Tibial nerve (tissue), 4 donors: Measurements from ENCODE around the gene PTPRU. TPM values are rescaled to one million over a fixed set of nuclear protein-coding genes. Genes with fewer than 3 reads are reported as not detected.

Source experiments
- DNase-seq, 2 donors: peaks; one replicate each; pipeline ENCODE4 v3.0.0-alpha.2; 2019; ENCODE audit warnings: low spot score in 2 of 2
- H3K27ac ChIP-seq, 4 donors: fragments of 200-600 bp; sonication (generic) in 3 of 4; one replicate each; pipeline ENCODE4 v1.5.1; 2017 to 2019; ENCODE audit warnings: mild to moderate bottlenecking in 1 of 4
- H3K27me3 ChIP-seq, 2 donors: fragments of 200-600 bp; sonication (generic) in 1 of 2; one replicate each; pipeline versions ENCODE4 v1.5.1 to v1.6.0; 2017 to 2019
- H3K36me3 ChIP-seq, 3 donors: fragments of 200-600 bp; sonication (generic); one replicate each; pipeline ENCODE4 v1.5.1; 2018 to 2019
- H3K4me1 ChIP-seq, 4 donors: fragments of 200-600 bp; sonication (generic) in 3 of 4; one replicate each; pipeline ENCODE4 v1.5.1; 2017 to 2019
- H3K4me3 ChIP-seq, 4 donors: fragments of 200-600 bp; sonication (generic) in 3 of 4; one replicate each; pipeline ENCODE4 v1.5.1; 2017 to 2019; ENCODE audit warnings: mild to moderate bottlenecking in 1 of 4, moderate library complexity in 1 of 4
- H3K9me3 ChIP-seq, 4 donors: fragments of 200-600 bp; sonication (generic) in 3 of 4; one replicate each; pipeline ENCODE4 v1.5.1; 2017 to 2019
- EP300 ChIP-seq, 2 donors: sonication (generic); formaldehyde crosslinking; IDR thresholded peaks; one replicate each; pipeline ENCODE4 v1.6.1; 2017; ENCODE audit warnings: antibody characterized with exemption in 2 of 2, mild to moderate bottlenecking in 1 of 2
- POLR2A ChIP-seq, 2 donors: fragments of 450-650 bp; IDR thresholded peaks; one replicate each; pipeline ENCODE4 v1.6.1; 2017; ENCODE audit warnings: antibody characterized with exemption in 2 of 2, mild to moderate bottlenecking in 2 of 2, moderate library complexity in 2 of 2
- WGBS, 2 donors: methylation state at CpG; one replicate each; pipeline ENCODE4 v1.1.5; 2018; 5-methylcytosine and 5-hydroxymethylcytosine counted together
- total RNA-seq, 4 donors: library from RNA; depleted of rRNA; stranded (reverse); fragments of >200 nt; gene quantifications; one replicate each; pipeline ENCODE4 v1.1.0, GENCODE V29; 2016
- TF ChIP-seq, protein P1 (sequence below), 5 experiments: fragments of 200-600 bp in 3 of 5; fragments of 450-650 bp in 2 of 5; sonication (generic) in 3 of 5; IDR thresholded peaks; one replicate each; pipeline ENCODE4 v1.5.1; 2016 to 2019; ENCODE audit warnings: antibody characterized with exemption in 5 of 5, mild to moderate bottlenecking in 3 of 5, moderate library complexity in 2 of 5

PTPRU gene
- 10 to 100 TPM; 52.1 to 75.6 (median 63.7) TPM for total RNA-seq

DNA sequence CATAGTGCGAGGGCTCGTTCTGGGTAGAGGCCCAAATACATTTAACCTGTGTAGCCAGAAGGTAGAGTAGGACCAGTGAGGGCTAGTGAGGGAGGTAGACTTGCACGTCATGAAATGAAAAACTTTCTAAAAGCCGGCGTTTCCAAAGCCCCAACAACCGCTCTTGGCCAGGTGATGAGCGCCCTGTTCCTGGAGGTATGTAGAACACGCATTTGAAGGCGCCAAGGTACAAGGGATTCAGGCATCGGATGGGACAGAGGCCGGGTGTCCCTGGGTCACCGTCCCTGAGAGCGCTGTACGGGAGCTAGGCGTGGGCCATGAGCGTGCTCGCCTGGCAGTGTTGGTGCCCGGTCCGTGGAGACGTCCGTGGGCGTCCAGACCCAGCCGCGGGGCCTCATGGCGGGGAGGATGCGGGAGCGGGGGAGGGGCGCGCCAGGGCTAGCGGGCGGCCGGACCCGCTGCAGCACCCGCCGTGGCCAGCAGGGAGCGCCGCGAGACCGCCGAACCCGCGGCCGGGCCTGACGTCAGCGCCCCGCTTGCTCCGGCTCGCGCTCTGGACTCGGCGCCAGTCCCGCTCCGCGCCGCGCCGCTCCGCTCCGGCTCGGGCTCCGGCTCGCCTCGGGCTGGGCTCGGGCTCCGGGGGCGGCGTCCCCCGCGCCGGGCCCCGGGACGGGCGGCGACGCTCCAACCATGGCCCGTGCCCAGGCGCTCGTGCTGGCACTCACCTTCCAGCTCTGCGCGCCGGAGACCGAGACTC lies at the start of gene PTPRU:
PTPRU (plus strand) TSS at position 568 of the 757 bp plus-strand sequence; CDS start at position 691, 123 bp downstream.
- Histone ChIP-seq H3K4me3 (peak within 1 kb of the TSS; percentile 59 to 77 (median 62)), H3K9me3 (no peaks in the 10 kb centered on the region), H3K27ac (peak within 1 kb of the TSS; percentile 11 to 85 (median 74)), H3K27me3 (no peaks in the 10 kb centered on the region), H3K4me1 (peaks cover 0 to 37% (median 14%) of the 10 kb centered on the region in 4 donors), H3K36me3 (no peaks in the 10 kb centered on the region)
- peak; percentile 51 to 59 for DNase-seq
- 11 to 36% methylated on average over 14 to 37 of the region's 82 CpGs for WGBS, 2 donors
- TF ChIP-seq EP300 (IDR thresholded peaks at IDR 0.05) (no peak), POLR2A (IDR thresholded peaks at IDR 0.05) (peak in 1 of 2 donors; percentile 60)
- TF ChIP-seq, protein P1, sequence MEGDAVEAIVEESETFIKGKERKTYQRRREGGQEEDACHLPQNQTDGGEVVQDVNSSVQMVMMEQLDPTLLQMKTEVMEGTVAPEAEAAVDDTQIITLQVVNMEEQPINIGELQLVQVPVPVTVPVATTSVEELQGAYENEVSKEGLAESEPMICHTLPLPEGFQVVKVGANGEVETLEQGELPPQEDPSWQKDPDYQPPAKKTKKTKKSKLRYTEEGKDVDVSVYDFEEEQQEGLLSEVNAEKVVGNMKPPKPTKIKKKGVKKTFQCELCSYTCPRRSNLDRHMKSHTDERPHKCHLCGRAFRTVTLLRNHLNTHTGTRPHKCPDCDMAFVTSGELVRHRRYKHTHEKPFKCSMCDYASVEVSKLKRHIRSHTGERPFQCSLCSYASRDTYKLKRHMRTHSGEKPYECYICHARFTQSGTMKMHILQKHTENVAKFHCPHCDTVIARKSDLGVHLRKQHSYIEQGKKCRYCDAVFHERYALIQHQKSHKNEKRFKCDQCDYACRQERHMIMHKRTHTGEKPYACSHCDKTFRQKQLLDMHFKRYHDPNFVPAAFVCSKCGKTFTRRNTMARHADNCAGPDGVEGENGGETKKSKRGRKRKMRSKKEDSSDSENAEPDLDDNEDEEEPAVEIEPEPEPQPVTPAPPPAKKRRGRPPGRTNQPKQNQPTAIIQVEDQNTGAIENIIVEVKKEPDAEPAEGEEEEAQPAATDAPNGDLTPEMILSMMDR (IDR thresholded peaks at IDR 0.05), result peak; percentile 87 to 100 (median 98)

DNA sequence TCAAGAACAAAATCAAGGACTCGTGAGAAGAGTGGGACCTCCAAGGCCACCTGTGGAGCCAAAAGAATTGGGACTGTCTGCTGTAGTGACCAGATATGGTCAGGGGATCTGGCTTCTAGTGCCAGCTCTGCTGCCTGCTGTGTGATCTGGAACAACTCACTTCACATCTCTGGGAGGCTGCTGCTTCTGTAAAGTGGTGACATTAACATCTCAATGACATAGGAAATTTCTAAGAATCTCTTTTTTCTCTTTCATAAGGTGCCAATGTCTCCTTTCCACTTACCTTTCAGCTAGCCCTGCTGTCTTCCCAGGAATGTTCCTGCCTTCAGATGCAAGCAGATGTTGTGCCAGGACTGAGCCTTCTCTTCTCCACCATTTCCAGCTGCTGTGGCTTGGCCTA lies 49.6 kb upstream of the PTPRU start:
- no peak for DNase-seq
- no peaks in the 10 kb centered on the region for H3K27me3 ChIP-seq

DNA sequence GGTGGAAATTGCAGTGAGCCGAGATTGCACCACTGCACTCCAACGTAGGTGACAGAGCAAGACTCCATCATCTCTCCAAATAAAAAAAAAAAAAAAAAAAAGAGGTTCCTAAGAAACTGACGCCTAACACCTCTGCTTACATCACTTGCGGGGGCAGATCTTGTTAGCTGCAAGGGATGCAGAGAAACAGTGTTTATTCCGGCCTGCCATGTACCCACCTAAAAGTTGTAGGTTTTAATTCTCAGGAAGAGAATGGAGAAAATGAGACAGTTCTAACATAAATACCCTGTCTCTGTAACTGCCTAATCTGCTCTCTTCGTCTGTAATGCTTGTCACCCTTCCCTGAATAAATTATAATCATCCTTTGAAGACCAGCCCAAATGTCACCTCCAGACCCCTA lies 45.6 kb upstream of the PTPRU start:
- TF ChIP-seq, protein P1 (IDR thresholded peaks at IDR 0.05), result no peak
- TF ChIP-seq EP300 (IDR thresholded peaks at IDR 0.05) (no peak), POLR2A (IDR thresholded peaks at IDR 0.05) (no peak)
- H3K4me1 ChIP-seq, result no peaks in the 10 kb centered on the region
- H3K36me3 ChIP-seq, result peaks cover 0 to 51% (median 0%) of the 10 kb centered on the region in 3 donors
- no peaks in the 10 kb centered on the region for H3K9me3 ChIP-seq
- no peak overlapping the region for H3K27ac ChIP-seq
- H3K4me3 ChIP-seq, result no peak overlapping the region
- DNase-seq, result no peak
- WGBS, 2 donors, result 83 to 93% methylated on average over 6 of the region's 6 CpGs
- no peaks in the 10 kb centered on the region for H3K27me3 ChIP-seq

More for the DNA sequence above, 49.6 kb upstream of the PTPRU start:
- Histone ChIP-seq H3K9me3 (no peaks in the 10 kb centered on the region), H3K36me3 (peaks cover 0 to 11% (median 0%) of the 10 kb centered on the region in 3 donors), H3K4me1 (peaks cover 0 to 10% (median 3%) of the 10 kb centered on the region in 4 donors), H3K27ac (no peak overlapping the region), H3K4me3 (no peak overlapping the region)
- 88 to 89% methylated on average over 1 of the region's 1 CpG for WGBS, 2 donors
- TF ChIP-seq EP300 (IDR thresholded peaks at IDR 0.05), result no peak
- TF ChIP-seq POLR2A (IDR thresholded peaks at IDR 0.05), result no peak
- TF ChIP-seq, protein P1 (IDR thresholded peaks at IDR 0.05), result no peak

- DNase-seq, result no peak
- Histone ChIP-seq H3K36me3 (peaks cover 0 to 83% (median 0%) of the 10 kb centered on the region in 3 donors), H3K4me3 (no peak overlapping the region), H3K27ac (no peak overlapping the region), H3K27me3 (no peaks in the 10 kb centered on the region), H3K9me3 (no peaks in the 10 kb centered on the region), H3K4me1 (no peaks in the 10 kb centered on the region)
- TF ChIP-seq, protein P1 (IDR thresholded peaks at IDR 0.05), result no peak
- TF ChIP-seq POLR2A (IDR thresholded peaks at IDR 0.05) (no peak), EP300 (IDR thresholded peaks at IDR 0.05) (no peak)
- 96 to 97% methylated on average over 8 of the region's 8 CpGs for WGBS, 2 donors
Measured at GRCh38 chr1:29193879-29194455, 42.4 kb upstream of the PTPRU start.

DNA sequence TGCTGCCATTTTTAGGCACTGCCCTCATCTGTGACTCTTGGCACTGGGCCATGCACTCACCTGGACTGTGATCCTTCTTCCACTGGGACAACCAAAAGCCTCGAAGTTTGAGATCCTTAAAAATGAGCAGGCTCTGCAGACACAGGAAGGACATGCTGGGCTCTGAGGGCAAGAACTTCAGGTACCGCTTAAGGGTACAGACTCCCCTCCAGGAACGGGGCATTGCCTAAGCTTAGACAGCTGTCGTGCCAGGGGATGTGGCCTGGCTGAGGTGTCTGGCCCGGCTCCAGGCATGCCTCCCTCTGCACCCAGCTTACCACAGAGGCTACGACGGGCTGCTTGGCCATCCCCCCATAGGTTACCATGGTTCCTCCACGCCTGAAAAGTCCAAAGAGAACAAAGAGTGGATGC lies 40.4 kb upstream of the PTPRU start:
- TF ChIP-seq EP300 (IDR thresholded peaks at IDR 0.05), result no peak
- no peak for TF ChIP-seq POLR2A (IDR thresholded peaks at IDR 0.05)
- TF ChIP-seq, protein P1 (IDR thresholded peaks at IDR 0.05), result no peak
- DNase-seq, result no peak
- no peaks in the 10 kb centered on the region for H3K27me3 ChIP-seq
- H3K4me1 ChIP-seq, result no peaks in the 10 kb centered on the region
- H3K4me3 ChIP-seq, result no peak overlapping the region
- 75 to 78% methylated on average over 7 to 8 of the region's 8 CpGs for WGBS, 2 donors
- no peak overlapping the region for H3K27ac ChIP-seq
- peaks cover 0 to 99% (median 4%) of the 10 kb centered on the region in 3 donors for H3K36me3 ChIP-seq
- H3K9me3 ChIP-seq, result no peaks in the 10 kb centered on the region
